Measurements from ENCODE around the gene UTY. TPM values are rescaled to one million over a fixed set of nuclear protein-coding genes. Genes with fewer than 3 reads are reported as not detected.

Gene UTY
- total and polyA plus RNA-seq, 2 of the 8 experiments (the other 6 are each of a cell fraction or from before 2014, with no cell fraction given) = 7.2 to 20.4 TPM

GRCh38 chrY:13333791-13334190, 146.0 kb downstream of the UTY start:
- Histone ChIP-seq H3K23ac (ENCODE audit: insufficient read length) (no peak overlapping the region), H3K4me1 (replicated peaks in 1 of 4; ENCODE audit: control insufficient read depth in 3 of 4, insufficient read depth in 4 of 4, low read length in 3 of 4) (no peaks in the 10 kb centered on the region), H2BK15ac (ENCODE audit: low read length) (no peak overlapping the region), H3K56ac (replicated peaks; ENCODE audit: insufficient read length, low read depth, low read length) (no peak overlapping the region), H4K5ac (ENCODE audit: insufficient read length, low read depth, low read length) (no peak overlapping the region), H3K79me2 (ENCODE audit: control insufficient read depth in 1 of 2, insufficient read depth in 2 of 2, low read length in 2 of 2) (peaks cover 0 to 3% of the 10 kb centered on the region in 2 experiments; a peak in 2 of 4 replicates), H4K20me1 (replicated peaks in 1 of 2; ENCODE audit: control insufficient read depth in 1 of 2, insufficient read depth in 2 of 2, low read length in 2 of 2) (no peaks in the 10 kb centered on the region), H4K8ac (ENCODE audit: extremely low read depth, insufficient read depth, low read length) (no peak overlapping the region), H2BK20ac (ENCODE audit: low read length) (no peak overlapping the region), H2BK5ac (ENCODE audit: low read depth, low read length) (no peak overlapping the region), H2AFZ (ENCODE audit: low read length) (no peak overlapping the region), H2BK120ac (replicated peaks; ENCODE audit: low read depth, low read length) (no peak overlapping the region), H3K4me2 (ENCODE audit: insufficient read depth in 1 of 2, low read depth in 2 of 2, low read length in 2 of 2) (no peak overlapping the region), H3K4ac (replicated peaks; ENCODE audit: insufficient read length, low read depth, low read length) (no peak overlapping the region), H3K27me3 (replicated peaks in 1 of 4; ENCODE audit: control insufficient read depth in 3 of 4, extremely low read depth in 1 of 4, insufficient read depth in 3 of 4, low read length in 3 of 4) (no peaks in the 10 kb centered on the region), H2BK12ac (ENCODE audit: low read depth, low read length) (no peak overlapping the region), H3K18ac (ENCODE audit: extremely low read depth, low read length) (no peak overlapping the region), H4K91ac (replicated peaks; ENCODE audit: insufficient read length, low read length) (no peak overlapping the region), H3K14ac (ENCODE audit: insufficient read length) (no peak overlapping the region), H3K79me1 (ENCODE audit: low read depth, low read length) (no peaks in the 10 kb centered on the region), H3K9ac (replicated peaks in 1 of 4; ENCODE audit: extremely low read depth in 1 of 4, low read depth in 3 of 4, low read length in 3 of 4) (no peak overlapping the region), H3K9me3 (ENCODE audit: insufficient read depth in 2 of 2, low read depth in 1 of 2, low read length in 1 of 2) (no peaks in the 10 kb centered on the region), H3K27ac (ENCODE audit: low read depth, low read length) (no peak overlapping the region), H3K36me3 (ENCODE audit: control insufficient read depth in 2 of 4, insufficient read depth in 4 of 4, low read length in 3 of 4) (peaks cover 0 to 21% (median 12%) of the 10 kb centered on the region in 4 experiments; a peak in 7 of 8 replicates), H3K23me2 (ENCODE audit: low read depth, low read length) (no peaks in the 10 kb centered on the region), H2AK5ac (ENCODE audit: low read depth, low read length) (no peak overlapping the region), H3K4me3 (ENCODE audit: extremely low read depth in 1 of 4, insufficient read depth in 2 of 4, low read depth in 3 of 4, low read length in 4 of 4) (no peak overlapping the region)
- no peak for DNase-seq (ENCODE audit: low read depth in 1 of 2, low spot score in 2 of 2)
- no peak for FAIRE-seq
- 92% methylated on average over 5 of the region's 5 CpGs; no CpG with 5 or more reads in 1 of the 2 experiments for WGBS, 2 experiments (ENCODE audit: extremely low coverage in 1 of 2, insufficient coverage in 1 of 2, insufficient read length in 1 of 2, insufficient replicate concordance in 2 of 2, low coverage in 1 of 2, low lambda C conversion rate in 2 of 2, missing lambda C conversion rate in 1 of 2)
- CTCF ChIA-PET (ENCODE audit: partially characterized antibody) = no interaction called here
- POLR2A ChIA-PET (ENCODE audit: partially characterized antibody) = no interaction called here
- TF ChIP-seq TEAD4 (IDR thresholded peaks at IDR 0.05; ENCODE audit: low read depth, low read length) (no peak), POLR2AphosphoS5 (IDR thresholded peaks at IDR 0.05; ENCODE audit: low read depth, low read length) (no peak), YY1 (IDR thresholded peaks at IDR 0.05; ENCODE audit: low read depth, low read length) (no peak), HDAC2 (IDR thresholded peaks at IDR 0.05; ENCODE audit: borderline replicate concordance in 1 of 2, low read depth in 2 of 2, low read length in 2 of 2) (no peak), SIN3A (conservative IDR thresholded peaks at IDR 0.05 in 1 of 2, IDR thresholded peaks at IDR 0.05 in 1 of 2; ENCODE audit: low read depth in 1 of 2, low read length in 2 of 2) (no peak), SAP30 (IDR thresholded peaks at IDR 0.05; ENCODE audit: insufficient read depth, insufficient replicate concordance, low read length) (no peak)

Data from H1 (cell line).